Mucosa of gallbladder (tissue), 1 donor: Measurements from ENCODE around the gene UBE2E3. TPM values are rescaled to one million over a fixed set of nuclear protein-coding genes. Genes with fewer than 3 reads are reported as not detected.

Experiments
- DNase-seq: peaks from one replicate; pipeline ENCODE4 v3.0.0-alpha.2; 2020; ENCODE audit warnings: low spot score
- total RNA-seq: library from RNA; stranded (reverse); gene quantifications from one replicate; pipeline ENCODE4 v1.2.1, GENCODE V29; 2021
- donor health status: DM: no; HTN: no; CAD: no.

Gene UBE2E3
- total RNA-seq, 1 donor from 2014 or later = 71.8 TPM

- no peak for DNase-seq
Observed at GRCh38 chr2:180978903-180979748, 1.3 kb upstream of the UBE2E3 start.

DNA sequence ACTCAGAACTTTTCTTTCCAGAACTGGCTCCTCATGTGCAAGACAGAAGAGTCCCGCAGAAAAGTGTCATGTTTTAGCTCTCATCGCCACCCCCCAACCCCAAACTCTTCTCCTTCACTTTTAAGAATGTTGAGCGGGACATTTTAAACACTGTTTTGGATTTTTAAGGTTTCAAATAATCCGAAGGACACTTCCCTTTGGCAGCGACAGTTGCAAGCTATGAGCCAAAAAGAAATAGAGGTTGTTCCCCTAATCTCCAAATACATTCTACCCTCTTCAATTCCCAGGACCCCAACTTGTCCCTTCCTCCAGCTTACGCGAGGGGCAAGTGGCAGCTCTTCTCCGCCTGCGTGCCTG, 678 bp upstream of the UBE2E3 start:
- DNase-seq = no peak

- DNase-seq = no peak
Observed at GRCh38 chr2:180980943-180981911, 822 bp downstream of the UBE2E3 start.

DNA sequence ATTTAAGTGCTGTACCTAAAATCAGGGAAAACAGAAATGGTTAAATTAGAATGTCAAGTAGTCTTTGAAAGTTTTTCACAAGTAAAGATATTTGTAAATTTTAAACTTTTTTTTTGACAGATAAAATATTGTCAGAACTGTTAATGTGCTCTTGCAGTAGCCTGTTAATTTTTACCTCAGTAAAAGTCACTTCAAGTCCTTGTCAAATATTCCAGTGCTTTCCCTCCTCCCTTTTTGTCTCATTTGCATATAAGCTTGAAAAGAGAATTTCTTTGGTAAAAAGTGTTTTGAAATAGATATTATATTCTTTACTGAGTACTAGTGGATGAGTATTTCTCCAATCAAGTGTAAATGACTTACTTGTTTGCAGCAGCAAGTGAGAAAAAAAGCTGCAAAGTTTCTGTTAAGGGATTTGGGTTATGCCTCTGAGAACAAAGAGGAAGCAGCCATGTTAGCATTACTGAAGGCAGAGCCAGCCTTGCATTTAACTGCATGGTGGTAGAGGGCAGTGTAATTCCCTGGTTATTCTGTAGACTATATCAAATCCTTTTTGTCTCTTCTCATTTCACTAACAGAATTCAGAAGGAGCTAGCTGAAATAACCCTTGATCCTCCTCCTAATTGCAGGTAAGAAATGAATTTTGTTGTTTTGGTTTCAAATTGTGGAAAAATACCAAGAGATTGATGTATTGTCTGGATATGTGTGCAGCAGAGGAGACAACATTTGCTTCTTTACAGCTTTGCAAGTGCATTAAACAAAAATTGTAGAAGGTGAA, 3.2 kb downstream of the UBE2E3 start:
- peak; percentile 43 for DNase-seq

DNA sequence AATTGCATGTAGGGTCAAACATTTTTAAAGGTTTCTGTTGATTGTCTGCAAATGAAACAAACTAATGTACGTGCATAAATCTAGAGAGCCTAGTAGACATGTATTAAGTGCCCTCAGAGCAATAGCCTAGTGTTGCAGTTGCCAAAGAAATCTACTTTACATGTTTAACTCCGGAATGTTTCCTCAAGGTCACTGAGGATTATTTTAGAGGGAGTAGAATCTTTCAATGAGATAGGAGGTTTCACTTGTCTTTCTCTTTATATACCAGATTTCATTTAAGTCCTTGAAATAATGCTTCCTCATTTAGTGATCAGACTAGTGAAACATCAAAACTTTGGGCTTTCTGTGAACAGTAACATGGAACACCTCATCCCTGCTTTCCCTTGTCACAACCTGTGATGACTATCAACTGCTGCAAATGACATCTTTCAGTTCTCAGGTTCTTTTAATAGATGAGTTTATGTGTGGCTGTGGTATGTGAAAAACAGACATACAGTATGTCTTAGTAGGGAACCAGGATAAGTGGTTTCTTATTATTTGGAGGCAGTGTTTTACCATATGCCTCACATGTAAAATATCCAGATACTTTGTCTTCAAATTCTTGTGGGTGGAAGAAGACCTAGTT, 5.5 kb downstream of the UBE2E3 start:
- no peak for DNase-seq

DNA sequence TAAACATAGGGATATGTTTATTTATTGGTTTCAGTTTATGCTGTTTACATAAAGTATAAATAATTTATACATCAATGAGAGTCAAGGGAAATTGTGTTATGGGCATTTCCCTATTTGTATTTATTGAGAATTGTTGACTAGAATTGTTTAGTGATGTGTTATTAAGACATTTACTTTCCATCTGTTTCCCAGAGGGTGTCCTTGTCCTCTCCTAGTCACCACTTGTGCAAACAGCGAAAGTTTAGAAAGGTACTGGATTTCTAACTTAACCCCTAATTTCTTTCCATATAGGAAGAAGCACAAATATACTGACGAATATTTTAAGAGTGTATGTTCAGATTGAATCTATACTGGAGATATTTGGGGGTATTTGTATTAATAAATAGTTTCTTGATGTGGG, 6.7 kb downstream of the UBE2E3 start:
- DNase-seq = no peak

- no peak for DNase-seq
Observed at GRCh38 chr2:180990337-180990736, 9.9 kb downstream of the UBE2E3 start.

GRCh38 chr2:180990794-180991193, 10.4 kb downstream of the UBE2E3 start:
- DNase-seq = no peak

DNA sequence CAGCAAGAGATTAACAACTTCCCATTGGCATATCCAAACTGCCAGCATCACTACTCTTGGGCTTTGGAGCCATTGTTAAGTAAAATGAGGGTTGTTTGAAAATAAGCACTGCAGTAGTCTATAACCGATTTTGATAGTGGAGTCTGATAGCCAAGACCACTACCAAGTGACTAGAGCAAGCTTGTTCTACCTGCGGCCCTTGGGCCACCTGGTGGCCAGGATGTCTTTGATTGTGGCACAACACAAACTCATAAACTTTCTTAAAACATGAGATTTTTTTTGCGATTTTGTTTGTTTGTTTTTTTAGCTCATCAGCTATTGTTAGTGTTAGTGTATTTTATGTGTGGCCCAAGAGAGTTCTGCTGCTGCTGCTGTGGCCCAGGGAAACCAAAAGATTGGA, 11.0 kb downstream of the UBE2E3 start:
- DNase-seq = no peak

DNA sequence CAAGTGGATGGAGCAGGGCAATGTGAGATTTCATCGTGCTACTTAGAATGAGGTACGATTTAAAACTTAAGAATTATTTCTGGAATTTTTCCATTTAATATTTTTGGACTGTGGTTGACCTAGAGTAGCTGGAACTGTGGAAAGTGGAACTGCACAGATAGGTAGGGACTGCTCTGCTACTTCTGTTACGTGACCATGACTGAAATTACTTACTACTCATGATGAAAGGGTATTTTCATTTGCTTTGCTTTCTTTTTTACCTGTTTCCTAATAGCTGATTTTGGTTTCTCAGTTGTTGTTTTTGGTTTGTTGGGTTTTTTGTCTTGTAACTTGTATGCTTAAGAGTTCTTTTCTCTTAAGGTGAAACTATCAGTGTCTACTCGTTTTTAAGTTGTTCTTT, 11.4 kb downstream of the UBE2E3 start:
- no peak for DNase-seq

- no peak for DNase-seq
Observed at GRCh38 chr2:180992994-180993393, 12.6 kb downstream of the UBE2E3 start.

- no peak for DNase-seq
Observed at GRCh38 chr2:180999274-180999964, 19.0 kb downstream of the UBE2E3 start.

DNA sequence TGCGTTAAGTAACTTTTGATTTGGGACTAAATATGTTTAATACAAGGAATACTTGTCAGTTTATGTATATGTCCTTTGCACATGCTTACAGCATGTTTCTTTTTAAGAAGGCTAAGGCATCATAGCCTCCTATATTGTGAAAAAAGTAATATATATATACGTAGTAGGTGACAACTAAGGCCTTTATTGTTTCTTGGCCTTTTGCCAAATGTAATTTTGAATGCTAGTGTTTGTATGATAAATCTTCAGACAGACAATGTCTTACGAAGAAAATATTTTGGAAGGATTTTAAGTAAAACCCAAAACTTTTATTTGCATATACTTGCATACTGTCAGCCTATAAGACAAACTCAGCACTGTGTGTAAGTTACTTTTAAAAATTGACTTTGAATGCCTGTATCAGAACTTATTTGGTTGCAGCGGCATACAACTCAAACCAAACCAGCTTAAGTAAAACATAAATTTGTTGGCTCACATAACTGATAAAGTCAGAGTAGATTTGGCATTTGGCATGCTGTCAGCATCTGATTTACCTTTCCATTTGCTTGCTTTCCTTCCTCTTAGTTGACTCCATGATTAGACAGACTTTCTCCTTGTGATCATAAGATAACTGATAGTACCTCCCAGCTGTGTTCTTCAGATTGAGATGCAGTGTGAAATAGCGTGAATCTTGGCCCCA, 24.4 kb downstream of the UBE2E3 start:
- no peak for DNase-seq

- DNase-seq = no peak
Observed at GRCh38 chr2:181005326-181005655, 24.9 kb downstream of the UBE2E3 start.

DNA sequence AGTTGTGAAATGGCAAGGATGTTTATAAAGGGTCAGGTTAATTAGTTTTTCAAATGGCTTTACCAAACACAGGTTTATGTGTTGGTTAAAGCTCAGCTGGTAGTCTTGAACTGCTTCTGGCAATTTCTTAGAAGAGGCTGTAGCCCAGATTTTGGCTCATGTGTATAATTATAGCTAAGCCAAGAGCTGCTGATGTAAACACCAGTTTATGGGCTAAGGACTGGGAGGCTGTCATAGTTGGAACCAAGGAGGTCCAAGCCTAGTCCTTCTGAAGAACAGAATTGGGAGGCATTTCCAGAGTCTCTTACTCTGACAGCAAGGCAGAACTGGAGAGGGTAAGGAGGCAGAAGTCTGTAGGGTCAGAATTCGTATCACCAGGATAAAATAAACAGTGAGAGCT, 25.4 kb downstream of the UBE2E3 start:
- no peak for DNase-seq

DNA sequence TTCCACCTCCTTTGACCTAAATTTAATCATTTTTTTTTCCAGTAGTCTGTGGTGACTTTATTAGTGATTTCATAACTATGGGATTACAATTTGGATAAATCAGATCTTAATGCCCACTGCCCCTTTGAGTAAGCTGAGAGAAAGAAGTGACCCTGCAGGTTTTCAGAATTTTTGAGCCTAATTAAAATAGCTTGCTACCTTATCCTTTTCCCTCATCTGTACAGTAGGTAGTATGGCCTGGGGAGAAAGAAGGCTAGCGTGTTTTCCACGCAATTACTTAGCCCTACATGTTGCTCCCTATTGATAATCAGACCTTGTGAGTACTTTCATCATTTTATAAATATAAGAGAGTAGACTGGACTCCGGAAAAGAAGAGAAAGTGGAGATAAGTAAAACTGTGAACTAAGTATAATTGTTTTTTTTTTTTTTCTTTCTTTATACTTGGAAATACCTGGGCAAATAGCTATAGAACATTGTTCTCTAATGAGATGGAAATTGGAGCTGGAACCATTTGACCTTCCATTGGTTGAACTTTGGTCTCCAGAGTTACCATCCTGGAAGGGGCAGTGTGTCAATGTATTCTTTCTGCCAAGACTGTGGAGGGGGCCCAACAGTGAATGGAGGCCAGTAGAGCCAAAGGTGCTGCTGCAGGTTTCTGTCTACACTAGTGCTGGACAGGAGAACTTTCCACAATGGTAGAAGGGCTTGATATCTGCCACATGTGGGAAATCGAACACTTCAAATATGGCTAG, 26.9 kb downstream of the UBE2E3 start:
- DNase-seq = no peak

DNA sequence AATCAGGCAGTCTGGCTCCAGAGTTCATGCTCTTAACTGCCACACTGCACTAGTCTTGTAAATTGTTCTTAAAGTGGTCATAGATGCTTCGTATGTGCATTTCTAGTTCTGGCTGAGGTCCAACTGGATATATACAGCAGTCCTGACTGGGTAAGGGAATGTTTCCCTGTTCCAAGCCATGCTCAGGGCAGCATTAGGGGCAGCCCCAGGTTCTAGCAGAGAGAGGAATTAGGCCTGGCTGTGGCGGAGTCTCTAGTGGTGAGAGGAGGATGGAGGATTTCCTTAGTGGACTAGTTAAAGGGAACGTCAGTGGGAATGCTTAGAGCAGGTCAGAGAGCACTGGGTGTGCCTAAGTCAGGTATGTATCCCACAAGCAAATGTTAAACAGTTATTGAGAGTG, 28.0 kb downstream of the UBE2E3 start:
- no peak for DNase-seq

DNA sequence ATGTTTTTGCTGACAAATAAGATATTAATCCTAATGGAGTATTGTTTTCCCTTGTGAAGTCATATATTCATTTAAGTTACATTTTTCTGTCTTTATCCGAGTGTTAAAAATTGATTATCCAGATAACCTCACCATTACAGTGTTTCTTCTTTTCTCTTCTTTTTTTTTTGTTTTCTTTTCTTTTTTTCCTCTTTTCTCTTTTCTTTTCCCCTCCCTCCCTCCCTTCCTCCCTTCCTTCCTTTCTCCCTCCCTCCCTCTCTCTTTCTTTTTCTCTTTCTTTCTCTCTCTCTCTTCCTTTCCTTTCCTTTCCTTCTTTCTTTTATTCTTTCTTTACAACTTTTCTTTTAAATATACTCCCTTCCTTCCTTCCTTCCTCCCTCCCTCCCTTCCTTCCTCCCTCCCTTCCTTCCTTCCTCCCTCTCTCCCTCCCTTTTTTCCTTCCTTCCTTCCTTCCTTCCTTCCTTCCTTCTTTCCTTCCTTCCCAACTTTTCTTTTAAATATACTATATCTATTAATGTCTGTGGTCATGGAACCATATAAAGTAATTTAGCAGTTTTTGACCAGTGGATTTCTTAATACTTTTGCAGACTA, 40.9 kb downstream of the UBE2E3 start:
- no peak for DNase-seq

DNA sequence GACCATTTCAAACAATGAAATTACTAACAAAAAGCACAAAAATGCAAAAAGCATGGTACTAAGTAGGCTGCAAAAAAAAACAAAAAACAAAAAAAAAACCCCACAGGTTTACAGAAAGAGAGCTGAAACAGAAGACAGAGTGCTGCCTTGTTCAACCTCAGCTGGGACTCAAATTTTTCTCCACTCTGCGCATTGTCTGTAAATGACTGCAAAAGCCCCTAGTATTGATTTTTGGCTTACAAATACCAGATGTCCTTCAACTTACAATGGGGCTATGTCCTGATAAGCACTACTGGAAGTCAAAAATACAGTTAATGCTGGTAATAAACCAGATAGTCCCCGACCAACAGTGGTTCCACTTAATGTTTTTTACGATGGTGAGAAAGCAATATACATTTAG, 42.2 kb downstream of the UBE2E3 start:
- no peak for DNase-seq
